HepG2 (cell line): Measurements from ENCODE around the gene KLB. TPM values are rescaled to one million over a fixed set of nuclear protein-coding genes. Genes with fewer than 3 reads are reported as not detected.

Experiments
- BATF2 ChIP-seq: sonication (generic); formaldehyde crosslinking; IDR thresholded peaks from 2 replicates; pipeline ENCODE4 v1.8.0; 2022; ENCODE audit warnings: mild to moderate bottlenecking, missing genetic modification reagents, moderate library complexity
- BCL6 ChIP-seq: IDR thresholded peaks from 2 replicates; pipeline ENCODE4 v1.6.1; 2016; ENCODE audit warnings: missing genetic modification reagents, missing compliant biosample characterization
- DPF2 ChIP-seq: sonication (generic); formaldehyde crosslinking; IDR thresholded peaks from 2 replicates; pipeline ENCODE4 v1.4.0; 2020; ENCODE audit warnings: mild to moderate bottlenecking, low read depth, missing genetic modification reagents, borderline replicate concordance
- FOXK2 ChIP-seq: fragments of 450-650 bp; IDR thresholded peaks from 2 replicates; pipeline ENCODE4 v1.6.1; 2016
- KAT8 ChIP-seq: IDR thresholded peaks from 2 replicates; pipeline ENCODE4 v1.6.1; 2016; ENCODE audit warnings: missing genetic modification reagents, missing compliant biosample characterization
- PAX8 ChIP-seq: sonication (generic); formaldehyde crosslinking; IDR thresholded peaks from 2 replicates; pipeline ENCODE4 v1.8.0; 2022; ENCODE audit warnings: mild to moderate bottlenecking, missing genetic modification reagents, borderline replicate concordance
- RELA ChIP-seq: sonication (generic); formaldehyde crosslinking; IDR thresholded peaks from 2 replicates; pipeline ENCODE4 v1.4.0; 2020; ENCODE audit warnings: missing genetic modification reagents
- SMAD9 ChIP-seq: sonication (generic); formaldehyde crosslinking; IDR thresholded peaks from 2 replicates; pipeline ENCODE4 v1.5.1; 2020; ENCODE audit warnings: mild to moderate bottlenecking, missing genetic modification reagents
- SPEN ChIP-seq: sonication (generic); formaldehyde crosslinking; IDR thresholded peaks from 2 replicates; pipeline ENCODE4 v1.5.1; 2020; ENCODE audit warnings: low read depth, mild to moderate bottlenecking, missing genetic modification reagents
- SRSF1 ChIP-seq: fragments of 200-400 bp; formaldehyde crosslinking; optimal IDR thresholded peaks from 2 replicates; pipeline ENCODE3; 2017; ENCODE audit warnings: mild to moderate bottlenecking, low read depth, low read length, moderate library complexity
- SRSF4 ChIP-seq: fragments of 200-400 bp; formaldehyde crosslinking; IDR thresholded peaks from one replicate; pipeline ENCODE4 v1.6.1; 2018; ENCODE audit warnings: mild to moderate bottlenecking, low read depth, low read length, moderate library complexity; ENCODE audit not compliant: poor library complexity, severe bottlenecking
- THRA ChIP-seq: sonication (generic); formaldehyde crosslinking; IDR thresholded peaks from 2 replicates; pipeline ENCODE4 v1.4.0; 2020; ENCODE audit warnings: missing genetic modification reagents, borderline replicate concordance
- ZNF10 ChIP-seq: sonication (generic); formaldehyde crosslinking; IDR thresholded peaks from 2 replicates; pipeline ENCODE4 v1.4.0; 2020; ENCODE audit warnings: mild to moderate bottlenecking, low read depth, missing genetic modification reagents, borderline replicate concordance
- ZNF557 ChIP-seq: sonication (generic); formaldehyde crosslinking; IDR thresholded peaks from 2 replicates; pipeline ENCODE4 v1.4.0; 2020; ENCODE audit warnings: missing genetic modification reagents
- ZNF580 ChIP-seq: IDR thresholded peaks from 2 replicates; pipeline ENCODE4 v1.6.1; 2016; ENCODE audit warnings: low read depth, borderline replicate concordance
- ZNF674 ChIP-seq: sonication (generic); formaldehyde crosslinking; IDR thresholded peaks from 2 replicates; pipeline ENCODE4 v1.5.0; 2020; ENCODE audit warnings: low read depth, mild to moderate bottlenecking, missing genetic modification reagents
- ZNF710 ChIP-seq: sonication (generic); formaldehyde crosslinking; IDR thresholded peaks from 2 replicates; pipeline ENCODE4 v1.5.0; 2020; ENCODE audit warnings: mild to moderate bottlenecking, missing genetic modification reagents, borderline replicate concordance
- ZNF850 ChIP-seq: sonication (generic); formaldehyde crosslinking; conservative IDR thresholded peaks from 2 replicates; pipeline ENCODE4 v1.9.0; 2021; ENCODE audit warnings: mild to moderate bottlenecking, missing genetic modification reagents
- polyA plus RNA-seq, 8 experiments: library from polyadenylated mRNA; depleted of rRNA in 3 of 8; stranded (reverse) in 7 of 8; unstranded in 1 of 8; fragments of >200 nt; fragmentation: Illumina TruSeq in 4 of 8; extraction: Trizol in 4 of 8; gene quantifications; 2 replicates each; pipeline versions ENCODE4 v1.2.1 to v1.2.3, GENCODE V29; 2011 to 2016; ENCODE audit warnings: low read depth in 4 of 8, missing spikeins in 1 of 8, mixed read lengths in 1 of 8; ENCODE audit not compliant: insufficient read depth in 1 of 8
- total RNA-seq, 5 experiments: library from RNA; depleted of rRNA; stranded (reverse); fragments of >200 nt; fragmentation: Illumina TruSeq; extraction: Trizol; gene quantifications; 2 replicates each; pipeline ENCODE4 v1.2.3, GENCODE V29; 2016; ENCODE audit warnings: low read depth in 1 of 5
- TF ChIP-seq, protein P1 (sequence below): IDR thresholded peaks from 2 replicates; pipeline ENCODE4 v1.6.1; 2016; ENCODE audit warnings: missing compliant biosample characterization, missing genetic modification reagents, borderline replicate concordance
- TF ChIP-seq, protein P2 (sequence below): sonication (generic); formaldehyde crosslinking; IDR thresholded peaks from 2 replicates; pipeline ENCODE4 v1.5.0; 2020; ENCODE audit warnings: missing genetic modification reagents

KLB gene
- total and polyA plus RNA-seq, 2 of the 13 experiments (the other 11 are each of a cell fraction or from before 2014, with no cell fraction given), result 25.3 to 82.0 TPM

DNA sequence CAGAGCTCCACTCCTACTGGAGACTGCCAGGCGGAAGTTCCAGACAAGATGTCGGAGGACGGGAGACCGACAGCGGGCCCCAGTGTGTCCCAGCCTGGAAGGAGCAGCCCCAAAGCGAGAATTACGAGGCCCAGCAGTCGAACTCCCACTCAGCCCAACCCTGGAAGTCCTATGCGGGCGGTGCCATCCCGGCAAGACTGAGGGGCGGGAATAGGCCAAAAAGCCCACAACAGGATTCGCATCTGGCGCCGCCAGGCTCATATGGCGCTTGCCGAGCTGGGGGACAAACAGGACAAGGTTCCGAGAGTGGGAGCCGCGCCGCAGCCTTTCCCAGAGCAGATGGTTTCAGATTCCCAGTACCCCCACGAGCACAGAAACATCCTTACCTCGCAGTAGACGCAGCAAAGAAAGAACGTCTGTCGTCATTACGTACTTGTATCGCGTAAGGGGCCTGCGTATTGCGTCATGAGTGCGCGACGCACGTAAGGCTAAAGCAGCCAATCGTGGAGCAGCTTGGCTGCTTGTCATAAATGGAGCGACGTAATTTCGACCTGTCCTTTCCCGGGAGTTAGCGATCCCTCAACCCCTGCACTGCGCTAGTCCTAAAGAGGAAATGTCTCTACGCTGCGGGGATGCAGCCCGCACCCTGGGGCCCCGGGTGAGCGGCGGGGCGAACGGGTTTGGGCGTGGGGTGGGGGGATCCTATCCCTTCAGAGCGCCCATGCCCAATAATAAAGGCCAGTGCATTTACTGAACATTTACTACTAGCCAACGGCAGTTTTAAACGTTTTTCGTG is 52.0 kb downstream of the KLB start, which contains the start of the genes LIAS and RPL9 (continued):
- TF ChIP-seq BATF2 (CRISPR knock-in tag) (no peak), RELA (no peak), FOXK2 (peak; percentile 62; the same call in 1 of the 2 replicates), ZNF850 (CRISPR knock-in tag) (no peak), ZNF557 (CRISPR knock-in tag) (no peak), PAX8 (peak; percentile 97; the same call in 1 of the 2 replicates), SPEN (CRISPR knock-in tag) (peak; percentile 98), SRSF4 (no peak), BCL6 (CRISPR knock-in tag) (no peak), ZNF674 (CRISPR knock-in tag) (peak; percentile 90; the same call in 1 of the 2 replicates), DPF2 (CRISPR knock-in tag) (no peak), ZNF580 (CRISPR knock-in tag) (peak; percentile 76; the same call in 1 of the 2 replicates), SRSF1 (no peak), KAT8 (CRISPR knock-in tag) (peak; percentile 95), THRA (CRISPR knock-in tag) (no peak), SMAD9 (CRISPR knock-in tag) (no peak; the same call in 1 of the 2 replicates), ZNF710 (CRISPR knock-in tag) (peak; percentile 43; the same call in 1 of the 2 replicates), ZNF10 (no peak)
- TF ChIP-seq, protein P1, sequence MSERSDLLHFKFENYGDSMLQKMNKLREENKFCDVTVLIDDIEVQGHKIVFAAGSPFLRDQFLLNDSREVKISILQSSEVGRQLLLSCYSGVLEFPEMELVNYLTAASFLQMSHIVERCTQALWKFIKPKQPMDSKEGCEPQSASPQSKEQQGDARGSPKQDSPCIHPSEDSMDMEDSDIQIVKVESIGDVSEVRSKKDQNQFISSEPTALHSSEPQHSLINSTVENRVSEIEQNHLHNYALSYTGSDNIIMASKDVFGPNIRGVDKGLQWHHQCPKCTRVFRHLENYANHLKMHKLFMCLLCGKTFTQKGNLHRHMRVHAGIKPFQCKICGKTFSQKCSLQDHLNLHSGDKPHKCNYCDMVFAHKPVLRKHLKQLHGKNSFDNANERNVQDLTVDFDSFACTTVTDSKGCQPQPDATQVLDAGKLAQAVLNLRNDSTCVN (CRISPR knock-in tag), result no peak
- TF ChIP-seq, protein P2, sequence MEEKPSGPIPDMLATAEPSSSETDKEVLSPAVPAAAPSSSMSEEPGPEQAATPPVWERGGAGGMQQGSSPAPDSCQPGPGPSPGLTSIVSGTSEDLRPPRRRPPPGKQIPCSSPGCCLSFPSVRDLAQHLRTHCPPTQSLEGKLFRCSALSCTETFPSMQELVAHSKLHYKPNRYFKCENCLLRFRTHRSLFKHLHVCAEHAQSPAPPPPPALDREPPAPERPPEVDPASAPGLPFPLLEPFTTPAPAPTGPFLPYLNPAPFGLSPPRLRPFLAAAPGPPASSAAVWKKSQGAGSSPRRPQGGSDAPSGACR (CRISPR knock-in tag), result no peak
